ENCODE results near the gene TNFSF18. TPM values are rescaled to one million over a fixed set of nuclear protein-coding genes. Genes with fewer than 3 reads are reported as not detected.

The TNFSF18 gene, protein sequence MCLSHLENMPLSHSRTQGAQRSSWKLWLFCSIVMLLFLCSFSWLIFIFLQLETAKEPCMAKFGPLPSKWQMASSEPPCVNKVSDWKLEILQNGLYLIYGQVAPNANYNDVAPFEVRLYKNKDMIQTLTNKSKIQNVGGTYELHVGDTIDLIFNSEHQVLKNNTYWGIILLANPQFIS
- 0.42 TPM for total RNA-seq
- 0.52 TPM for polyA plus RNA-seq
- long read RNA-seq, donor 1, result 0 reads
- long read RNA-seq, donor 2, result 0 reads
- long read RNA-seq, donor 3, result 0 reads
- long read RNA-seq, donor 4, result 0 reads
- long read RNA-seq, donor 5, result 0 reads
- long read RNA-seq, donor 6, result 0 reads
- long read RNA-seq, donor 7, result 0 reads
- long read RNA-seq, donor 8, result 0 reads
- long read RNA-seq, donor 9, result 0 reads
- long read RNA-seq, donor 10, partial matches to known transcripts, result 0 of 2 reads
- long read RNA-seq, donor 10, other reads (novel, unspliced or antisense), result 0 of 2 reads

DNA sequence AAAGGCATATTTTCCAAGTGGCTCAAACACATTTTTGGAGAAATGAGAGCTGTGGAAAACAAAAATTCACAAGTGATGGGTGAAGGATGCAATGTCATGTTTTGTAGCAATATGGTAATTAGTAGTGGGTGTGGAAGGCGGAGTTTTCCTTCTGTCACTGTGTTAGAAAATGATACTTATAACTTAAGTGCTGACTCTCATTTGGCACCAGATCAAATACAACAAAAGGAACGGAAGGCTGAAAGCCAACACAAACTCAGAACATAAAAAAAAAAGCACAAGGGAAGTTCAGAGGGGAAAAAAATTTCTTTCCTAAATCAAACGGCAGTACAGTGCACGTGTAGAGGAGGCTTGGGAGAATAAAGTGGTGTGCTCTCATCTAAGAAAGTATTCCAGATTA lies at the start of gene TNFSF18:
TNFSF18 (minus strand) TSS at position 77 of the 400 bp plus-strand sequence; CDS start at position 32, 45 bp downstream.
- no peaks in the 10 kb centered on the region for H3K4me1 ChIP-seq (ENCODE audit: control insufficient read depth in 2 of 2, insufficient read depth in 2 of 2, low read length in 2 of 2)
- no peak within 1 kb of the TSS for H3K4me3 ChIP-seq (ENCODE audit: low read length in 2 of 2)
- no peaks in the 10 kb centered on the region for H3K36me3 ChIP-seq (ENCODE audit: control insufficient read depth in 2 of 2, insufficient read depth in 2 of 2, low read length in 1 of 2)
- DNase-seq (ENCODE audit: low read depth in 6 of 9, low spot score in 9 of 9), result peak in 1 of 9 donors; percentile 30
- H3K9me3 ChIP-seq (ENCODE audit: control insufficient read depth in 2 of 2, insufficient read depth in 1 of 2, low read length in 1 of 2), result no peaks in the 10 kb centered on the region
- H3K27me3 ChIP-seq (ENCODE audit: control insufficient read depth in 2 of 2, insufficient read depth in 1 of 2, low read length in 1 of 2), result no peaks in the 10 kb centered on the region
- 14% methylated on average over 4 of the region's 4 CpGs for WGBS
- peak within 1 kb of the TSS in 1 of 2 donors; percentile 10 for H3K27ac ChIP-seq (ENCODE audit: low read depth in 1 of 2, low read length in 1 of 2)

DNA sequence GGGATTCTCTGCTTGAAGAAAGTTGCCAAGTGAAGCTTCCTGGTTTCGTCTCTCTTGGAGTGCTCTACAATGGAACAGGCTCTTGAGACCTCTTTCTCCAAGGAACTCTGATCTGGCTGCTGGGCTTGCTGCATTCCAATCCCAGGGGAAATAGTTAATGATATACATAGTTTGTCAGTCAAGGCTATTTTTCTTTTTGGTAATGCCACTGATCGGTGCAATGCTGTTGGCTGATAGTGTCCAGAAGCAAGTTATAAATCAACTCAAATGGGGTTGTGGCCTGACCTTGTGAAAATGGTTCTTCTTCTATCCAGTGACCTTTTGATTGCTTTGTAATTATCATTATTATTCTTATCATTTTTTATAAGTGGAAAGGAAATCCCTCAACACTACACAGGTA lies 48.4 kb upstream of the TNFSF18 start:
- no peaks in the 10 kb centered on the region for H3K27me3 ChIP-seq (ENCODE audit: control insufficient read depth in 2 of 2, insufficient read depth in 1 of 2, low read length in 1 of 2)
- H3K9me3 ChIP-seq (ENCODE audit: control insufficient read depth in 2 of 2, insufficient read depth in 1 of 2, low read length in 1 of 2), result peaks cover 0 to 10% of the 10 kb centered on the region in 2 donors
- H3K36me3 ChIP-seq (ENCODE audit: control insufficient read depth in 2 of 2, insufficient read depth in 2 of 2, low read length in 1 of 2), result no peaks in the 10 kb centered on the region
- no peak for DNase-seq (ENCODE audit: low read depth in 6 of 9, low spot score in 9 of 9)
- H3K27ac ChIP-seq (ENCODE audit: low read depth in 1 of 2, low read length in 1 of 2), result no peak overlapping the region
- no peak overlapping the region for H3K4me3 ChIP-seq (ENCODE audit: low read length in 2 of 2)
- no peaks in the 10 kb centered on the region for H3K4me1 ChIP-seq (ENCODE audit: control insufficient read depth in 2 of 2, insufficient read depth in 2 of 2, low read length in 2 of 2)
- WGBS, result 97% methylated on average over 2 of the region's 2 CpGs

DNA sequence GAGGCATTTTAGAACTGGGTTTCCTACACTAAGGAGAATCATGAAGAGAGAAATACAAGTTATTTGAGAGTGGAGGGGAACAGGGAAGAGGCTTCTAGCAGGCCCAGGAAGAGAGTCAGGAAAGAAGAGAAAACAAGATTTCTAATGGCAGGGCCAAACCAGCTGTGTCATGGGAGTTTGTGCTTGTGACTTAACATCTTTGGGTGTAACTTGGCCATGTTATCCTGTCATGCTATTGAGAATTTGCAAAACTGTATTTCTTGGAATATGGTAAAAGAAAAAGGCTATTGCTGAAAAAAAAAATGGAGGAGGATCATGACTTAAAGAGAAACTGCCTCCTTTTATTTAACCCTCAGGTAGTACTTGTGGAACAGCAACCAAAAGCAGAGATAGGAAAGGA lies 47.4 kb upstream of the TNFSF18 start:
- Histone ChIP-seq H3K27ac (ENCODE audit: low read depth in 1 of 2, low read length in 1 of 2) (no peak overlapping the region), H3K4me3 (ENCODE audit: low read length in 2 of 2) (no peak overlapping the region), H3K4me1 (ENCODE audit: control insufficient read depth in 2 of 2, insufficient read depth in 2 of 2, low read length in 2 of 2) (no peaks in the 10 kb centered on the region), H3K27me3 (ENCODE audit: control insufficient read depth in 2 of 2, insufficient read depth in 1 of 2, low read length in 1 of 2) (no peaks in the 10 kb centered on the region), H3K36me3 (ENCODE audit: control insufficient read depth in 2 of 2, insufficient read depth in 2 of 2, low read length in 1 of 2) (no peaks in the 10 kb centered on the region), H3K9me3 (ENCODE audit: control insufficient read depth in 2 of 2, insufficient read depth in 1 of 2, low read length in 1 of 2) (peaks cover 0 to 3% of the 10 kb centered on the region in 2 donors)
- DNase-seq (ENCODE audit: low read depth in 6 of 9, low spot score in 9 of 9), result no peak

DNA sequence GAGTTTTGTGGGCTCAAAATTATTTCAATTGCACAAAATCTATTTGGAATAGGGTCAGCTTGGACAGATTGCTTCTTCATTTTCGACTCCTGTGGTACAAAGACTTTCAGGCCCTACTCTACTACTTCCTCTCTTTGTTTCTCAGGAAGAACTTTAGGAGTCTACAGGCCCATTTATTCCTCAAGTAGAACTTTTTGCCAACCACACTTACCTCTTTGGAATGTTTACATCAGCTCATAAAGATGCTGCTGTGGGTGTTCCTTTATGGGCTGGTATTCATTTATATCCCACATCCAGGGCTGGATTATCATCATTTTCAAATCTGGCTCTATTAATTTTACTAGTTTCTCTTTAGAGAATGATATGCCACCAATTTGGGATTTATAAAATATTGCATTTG lies 46.3 kb upstream of the TNFSF18 start:
- Histone ChIP-seq H3K27me3 (ENCODE audit: control insufficient read depth in 2 of 2, insufficient read depth in 1 of 2, low read length in 1 of 2) (no peaks in the 10 kb centered on the region), H3K4me3 (ENCODE audit: low read length in 2 of 2) (no peak overlapping the region), H3K36me3 (ENCODE audit: control insufficient read depth in 2 of 2, insufficient read depth in 2 of 2, low read length in 1 of 2) (no peaks in the 10 kb centered on the region), H3K9me3 (ENCODE audit: control insufficient read depth in 2 of 2, insufficient read depth in 1 of 2, low read length in 1 of 2) (no peaks in the 10 kb centered on the region), H3K4me1 (ENCODE audit: control insufficient read depth in 2 of 2, insufficient read depth in 2 of 2, low read length in 2 of 2) (no peaks in the 10 kb centered on the region), H3K27ac (ENCODE audit: low read depth in 1 of 2, low read length in 1 of 2) (no peak overlapping the region)
- no peak for DNase-seq (ENCODE audit: low read depth in 6 of 9, low spot score in 9 of 9)
- 84% methylated on average over 1 of the region's 1 CpG for WGBS

DNA sequence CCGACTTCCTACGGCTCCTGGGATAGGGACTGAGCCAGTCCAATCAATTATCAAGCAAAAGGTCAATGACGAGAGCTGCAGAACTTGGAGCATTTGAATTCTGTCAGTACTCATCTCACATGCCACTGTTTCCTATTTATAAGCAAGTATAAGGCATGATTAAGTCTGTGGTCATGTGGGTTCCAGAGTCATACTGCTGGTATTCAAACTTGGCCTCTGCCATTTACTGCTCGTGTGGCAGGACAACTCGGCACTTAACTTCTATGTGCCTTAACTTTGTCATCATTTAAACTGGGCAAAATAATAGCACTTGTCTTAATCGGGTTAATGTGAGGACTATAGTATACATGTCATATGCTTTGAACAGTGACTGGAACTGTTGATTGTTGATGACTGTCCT lies 44.9 kb upstream of the TNFSF18 start:
- H3K27ac ChIP-seq (ENCODE audit: low read depth in 1 of 2, low read length in 1 of 2), result no peak overlapping the region
- H3K27me3 ChIP-seq (ENCODE audit: control insufficient read depth in 2 of 2, insufficient read depth in 1 of 2, low read length in 1 of 2), result no peaks in the 10 kb centered on the region
- no peaks in the 10 kb centered on the region for H3K4me1 ChIP-seq (ENCODE audit: control insufficient read depth in 2 of 2, insufficient read depth in 2 of 2, low read length in 2 of 2)
- WGBS, result 87% methylated on average over 6 of the region's 6 CpGs
- H3K36me3 ChIP-seq (ENCODE audit: control insufficient read depth in 2 of 2, insufficient read depth in 2 of 2, low read length in 1 of 2), result no peaks in the 10 kb centered on the region
- DNase-seq (ENCODE audit: low read depth in 6 of 9, low spot score in 9 of 9), result no peak
- no peaks in the 10 kb centered on the region for H3K9me3 ChIP-seq (ENCODE audit: control insufficient read depth in 2 of 2, insufficient read depth in 1 of 2, low read length in 1 of 2)
- H3K4me3 ChIP-seq (ENCODE audit: low read length in 2 of 2), result no peak overlapping the region

DNA sequence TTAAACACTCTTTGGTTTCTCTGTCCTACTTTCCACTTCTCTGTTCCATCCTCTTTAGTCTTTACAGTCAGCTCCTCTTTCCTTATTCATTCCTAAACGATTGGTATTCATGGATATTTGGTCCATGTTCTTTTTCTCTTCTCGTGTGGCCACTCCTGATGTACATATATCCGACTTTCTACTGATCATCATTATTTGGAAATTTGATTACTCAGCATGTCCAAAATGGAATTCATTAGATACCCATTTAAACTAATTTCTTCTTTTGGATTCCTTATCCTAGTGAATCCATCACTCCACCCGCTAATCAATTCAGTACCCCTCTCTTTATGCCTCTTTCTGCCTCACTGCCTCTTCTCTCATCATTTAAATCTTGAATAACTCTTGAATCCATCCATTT lies 43.8 kb upstream of the TNFSF18 start:
- WGBS, result 97% methylated on average over 4 of the region's 4 CpGs
- H3K4me1 ChIP-seq (ENCODE audit: control insufficient read depth in 2 of 2, insufficient read depth in 2 of 2, low read length in 2 of 2), result no peaks in the 10 kb centered on the region
- no peak overlapping the region for H3K27ac ChIP-seq (ENCODE audit: low read depth in 1 of 2, low read length in 1 of 2)
- no peaks in the 10 kb centered on the region for H3K9me3 ChIP-seq (ENCODE audit: control insufficient read depth in 2 of 2, insufficient read depth in 1 of 2, low read length in 1 of 2)
- no peak overlapping the region for H3K4me3 ChIP-seq (ENCODE audit: low read length in 2 of 2)
- DNase-seq (ENCODE audit: low read depth in 6 of 9, low spot score in 9 of 9), result no peak
- H3K27me3 ChIP-seq (ENCODE audit: control insufficient read depth in 2 of 2, insufficient read depth in 1 of 2, low read length in 1 of 2), result no peaks in the 10 kb centered on the region
- H3K36me3 ChIP-seq (ENCODE audit: control insufficient read depth in 2 of 2, insufficient read depth in 2 of 2, low read length in 1 of 2), result no peaks in the 10 kb centered on the region

DNA sequence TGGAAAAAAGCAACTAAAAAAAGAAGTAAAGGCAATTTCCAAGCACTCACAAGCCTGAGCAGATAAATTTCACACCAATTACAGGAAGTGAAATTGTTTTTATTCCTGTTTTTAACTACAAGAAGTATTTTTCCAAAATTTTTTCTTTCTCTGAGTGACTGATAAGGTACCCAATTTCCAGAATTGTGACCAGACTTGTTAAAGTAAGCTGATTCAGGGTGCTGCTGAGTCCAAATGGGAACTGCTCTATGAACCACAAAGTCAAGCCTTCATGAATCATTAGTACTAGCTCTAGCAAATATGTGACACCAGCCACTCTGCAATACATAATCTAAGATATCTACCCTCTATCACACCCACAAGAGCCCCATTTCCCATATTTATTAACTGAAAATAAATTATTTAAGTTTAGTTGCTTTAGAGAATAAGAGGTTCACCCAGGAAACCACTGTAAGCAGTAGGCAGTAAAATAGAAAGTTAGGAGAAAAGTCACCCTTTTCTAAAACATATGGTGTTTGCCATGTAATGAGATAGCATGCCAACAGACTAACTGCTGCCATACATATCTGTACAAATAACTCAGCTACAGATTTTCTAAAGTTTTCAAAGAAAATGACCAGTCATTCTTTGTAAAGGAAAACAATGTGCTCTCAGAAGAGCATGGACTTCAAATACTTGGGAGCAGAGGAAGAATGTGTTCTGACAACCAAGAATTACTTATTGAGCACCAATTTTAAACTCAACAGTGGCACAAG lies 43.1 kb upstream of the TNFSF18 start:
- Histone ChIP-seq H3K27ac (ENCODE audit: low read depth in 1 of 2, low read length in 1 of 2) (no peak overlapping the region), H3K36me3 (ENCODE audit: control insufficient read depth in 2 of 2, insufficient read depth in 2 of 2, low read length in 1 of 2) (no peaks in the 10 kb centered on the region), H3K27me3 (ENCODE audit: control insufficient read depth in 2 of 2, insufficient read depth in 1 of 2, low read length in 1 of 2) (no peaks in the 10 kb centered on the region), H3K4me1 (ENCODE audit: control insufficient read depth in 2 of 2, insufficient read depth in 2 of 2, low read length in 2 of 2) (no peaks in the 10 kb centered on the region), H3K9me3 (ENCODE audit: control insufficient read depth in 2 of 2, insufficient read depth in 1 of 2, low read length in 1 of 2) (no peaks in the 10 kb centered on the region), H3K4me3 (ENCODE audit: low read length in 2 of 2) (no peak overlapping the region)
- no peak for DNase-seq (ENCODE audit: low read depth in 6 of 9, low spot score in 9 of 9)

DNA sequence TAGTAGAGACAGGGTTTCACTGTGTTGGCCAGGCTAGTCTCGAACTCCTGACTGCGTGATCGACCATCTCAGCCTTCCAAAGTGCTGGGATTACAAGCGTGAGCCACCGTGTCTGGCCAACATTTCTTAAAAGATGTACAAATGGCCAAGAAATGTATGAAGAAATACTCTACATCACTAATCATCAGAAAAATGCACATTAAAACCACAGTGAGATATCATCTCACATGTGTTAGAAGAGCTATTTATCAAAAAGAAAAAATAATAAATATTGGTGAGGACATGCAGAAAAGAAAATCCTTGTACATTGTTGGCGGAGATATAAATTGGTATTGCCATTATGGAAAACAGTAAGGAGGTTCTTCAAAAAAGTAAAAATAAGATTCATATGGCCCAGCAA lies 33.6 kb upstream of the TNFSF18 start:
- Histone ChIP-seq H3K36me3 (ENCODE audit: control insufficient read depth in 2 of 2, insufficient read depth in 2 of 2, low read length in 1 of 2) (no peaks in the 10 kb centered on the region), H3K4me3 (ENCODE audit: low read length in 2 of 2) (no peak overlapping the region), H3K27me3 (ENCODE audit: control insufficient read depth in 2 of 2, insufficient read depth in 1 of 2, low read length in 1 of 2) (no peaks in the 10 kb centered on the region), H3K4me1 (ENCODE audit: control insufficient read depth in 2 of 2, insufficient read depth in 2 of 2, low read length in 2 of 2) (no peaks in the 10 kb centered on the region), H3K9me3 (ENCODE audit: control insufficient read depth in 2 of 2, insufficient read depth in 1 of 2, low read length in 1 of 2) (no peaks in the 10 kb centered on the region), H3K27ac (ENCODE audit: low read depth in 1 of 2, low read length in 1 of 2) (no peak overlapping the region)
- WGBS, result 98% methylated on average over 6 of the region's 6 CpGs
- DNase-seq (ENCODE audit: low read depth in 6 of 9, low spot score in 9 of 9), result no peak

DNA sequence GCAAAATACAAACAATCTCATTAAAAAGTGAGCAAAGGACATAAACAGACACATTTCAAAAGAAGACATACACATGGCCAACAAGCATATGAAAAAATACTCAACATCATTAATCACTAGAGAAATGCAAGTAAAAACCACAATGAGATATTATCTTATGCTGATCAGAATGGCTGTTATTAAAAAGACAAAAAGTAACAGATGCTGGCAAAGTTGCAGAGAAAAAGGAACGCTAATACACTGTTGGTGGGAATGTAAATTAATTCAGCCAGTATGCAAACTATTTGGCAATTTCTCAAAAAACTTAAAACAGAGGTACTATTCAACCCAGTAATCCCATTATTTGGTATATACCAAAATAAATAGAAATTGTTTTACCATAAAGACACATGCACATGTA lies 32.2 kb upstream of the TNFSF18 start:
- WGBS, result 82% methylated on average over 1 of the region's 1 CpG
- no peaks in the 10 kb centered on the region for H3K9me3 ChIP-seq (ENCODE audit: control insufficient read depth in 2 of 2, insufficient read depth in 1 of 2, low read length in 1 of 2)
- H3K4me1 ChIP-seq (ENCODE audit: control insufficient read depth in 2 of 2, insufficient read depth in 2 of 2, low read length in 2 of 2), result no peaks in the 10 kb centered on the region
- no peaks in the 10 kb centered on the region for H3K36me3 ChIP-seq (ENCODE audit: control insufficient read depth in 2 of 2, insufficient read depth in 2 of 2, low read length in 1 of 2)
- no peak for DNase-seq (ENCODE audit: low read depth in 6 of 9, low spot score in 9 of 9)
- H3K4me3 ChIP-seq (ENCODE audit: low read length in 2 of 2), result no peak overlapping the region
- H3K27ac ChIP-seq (ENCODE audit: low read depth in 1 of 2, low read length in 1 of 2), result no peak overlapping the region
- H3K27me3 ChIP-seq (ENCODE audit: control insufficient read depth in 2 of 2, insufficient read depth in 1 of 2, low read length in 1 of 2), result no peaks in the 10 kb centered on the region

Data from thymus (tissue), 14 donors.